NB4 (cell line): ENCODE data around the gene NMNAT3.

Experiments used
- POLR2A ChIP-seq: IDR thresholded peaks from 2 replicates; pipeline ENCODE4 v1.6.1; 2011; ENCODE audit warnings: mild to moderate bottlenecking; ENCODE audit not compliant: insufficient read length; ENCODE audit errors: extremely low read depth
- TF ChIP-seq, protein P1 (sequence below): IDR thresholded peaks from one replicate; pipeline ENCODE4 v1.5.1; 2012; ENCODE audit warnings: low read depth, low read length

DNA sequence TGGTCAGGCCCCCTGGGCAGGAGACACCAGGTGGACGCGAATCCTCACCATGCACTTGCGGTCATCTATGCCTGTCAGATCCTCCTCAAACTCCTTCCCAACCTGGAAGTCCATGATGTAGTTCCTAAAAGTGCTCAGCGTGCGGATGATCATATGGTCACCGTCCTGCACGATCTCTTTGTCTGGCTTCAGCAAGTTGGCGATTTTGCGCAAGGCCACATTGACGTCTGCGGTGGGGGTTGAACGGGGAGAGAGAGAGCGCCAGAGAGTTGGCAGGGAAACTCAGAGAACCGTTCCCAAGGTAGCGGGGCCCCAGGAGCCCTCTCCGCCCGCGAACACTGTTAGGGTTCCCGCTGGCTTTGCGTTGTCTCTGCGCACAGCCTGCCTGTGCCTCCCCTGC, 139.0 kb downstream of the NMNAT3 start:
- no peak for TF ChIP-seq POLR2A
- TF ChIP-seq, protein P1, sequence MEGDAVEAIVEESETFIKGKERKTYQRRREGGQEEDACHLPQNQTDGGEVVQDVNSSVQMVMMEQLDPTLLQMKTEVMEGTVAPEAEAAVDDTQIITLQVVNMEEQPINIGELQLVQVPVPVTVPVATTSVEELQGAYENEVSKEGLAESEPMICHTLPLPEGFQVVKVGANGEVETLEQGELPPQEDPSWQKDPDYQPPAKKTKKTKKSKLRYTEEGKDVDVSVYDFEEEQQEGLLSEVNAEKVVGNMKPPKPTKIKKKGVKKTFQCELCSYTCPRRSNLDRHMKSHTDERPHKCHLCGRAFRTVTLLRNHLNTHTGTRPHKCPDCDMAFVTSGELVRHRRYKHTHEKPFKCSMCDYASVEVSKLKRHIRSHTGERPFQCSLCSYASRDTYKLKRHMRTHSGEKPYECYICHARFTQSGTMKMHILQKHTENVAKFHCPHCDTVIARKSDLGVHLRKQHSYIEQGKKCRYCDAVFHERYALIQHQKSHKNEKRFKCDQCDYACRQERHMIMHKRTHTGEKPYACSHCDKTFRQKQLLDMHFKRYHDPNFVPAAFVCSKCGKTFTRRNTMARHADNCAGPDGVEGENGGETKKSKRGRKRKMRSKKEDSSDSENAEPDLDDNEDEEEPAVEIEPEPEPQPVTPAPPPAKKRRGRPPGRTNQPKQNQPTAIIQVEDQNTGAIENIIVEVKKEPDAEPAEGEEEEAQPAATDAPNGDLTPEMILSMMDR, result no peak
